ENCODE results near the gene MAD1L1. TPM values are rescaled to one million over a fixed set of nuclear protein-coding genes. Genes with fewer than 3 reads are reported as not detected.

MAD1L1 gene
- total RNA-seq, 2 donors from 2014 or later, result 34.2 to 53.5 TPM

DNA sequence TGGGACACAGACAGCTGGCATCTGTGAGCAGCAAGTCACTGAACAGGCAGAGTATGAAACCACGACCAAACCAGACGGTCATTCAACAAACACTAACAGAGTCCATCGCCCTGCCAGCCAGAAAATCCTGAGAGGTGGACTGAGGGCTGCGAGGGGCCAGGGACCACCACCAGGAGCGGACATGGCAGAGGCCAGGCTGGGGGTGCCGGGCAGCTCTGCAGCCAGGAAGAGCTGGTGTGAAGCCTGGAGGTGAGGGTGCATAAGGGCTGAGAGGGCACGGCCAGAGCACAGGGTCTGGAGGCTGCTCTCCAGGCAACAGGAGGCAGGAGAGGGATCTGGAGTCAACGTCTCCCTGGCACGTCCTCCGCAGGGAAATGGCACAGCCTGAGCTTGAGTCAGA lies 15.5 kb downstream of the MAD1L1 start:
- ATAC-seq, result no peak

DNA sequence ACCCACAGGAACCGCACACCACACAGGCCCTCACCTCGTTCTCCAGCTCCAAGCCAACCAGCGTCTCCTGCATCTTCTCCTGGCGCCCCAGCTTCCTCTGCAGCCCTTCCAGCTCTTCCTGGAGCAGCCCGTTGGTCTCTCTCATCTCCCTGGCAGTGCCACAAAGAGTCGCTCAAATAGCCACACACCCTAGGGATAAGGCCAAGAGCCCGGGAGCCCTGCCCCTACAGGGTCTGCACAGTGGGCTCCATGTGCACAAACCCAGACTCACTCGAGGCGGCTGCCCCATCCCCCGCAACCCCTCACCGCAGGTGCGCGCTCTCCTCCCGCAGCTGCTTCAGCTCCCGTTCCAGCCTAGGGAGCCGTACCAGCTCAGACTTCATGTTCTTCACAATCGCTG lies 16.9 kb downstream of the MAD1L1 start:
- ATAC-seq (no peak), DNase-seq (ENCODE audit: low spot score in 2 of 2) (no peak)
- Mint-ChIP-seq H3K36me3 (peaks cover 21 to 25% of the 10 kb centered on the region in 2 donors), H3K9me3 (no peaks in the 10 kb centered on the region), H3K27ac (peak overlapping the region; percentile 36 to 96)

More for the DNA sequence above, 15.5 kb downstream of the MAD1L1 start:
- DNase-seq (ENCODE audit: low spot score in 2 of 2), result no peak
- Mint-ChIP-seq H3K36me3 (peaks cover 19 to 21% of the 10 kb centered on the region in 2 donors), H3K27ac (no peak overlapping the region), H3K9me3 (no peaks in the 10 kb centered on the region)

- DNase-seq (ENCODE audit: low spot score in 2 of 2) (no peak), ATAC-seq (peak; percentile 41 to 83)
- Mint-ChIP-seq H3K27ac (peak overlapping the region in 1 of 2 donors; percentile 24), H3K36me3 (peaks cover 21 to 27% of the 10 kb centered on the region in 2 donors), H3K9me3 (no peaks in the 10 kb centered on the region)
These were observed 18.1 kb downstream of the MAD1L1 start for GRCh38 chr7:2214636-2215035.

- peaks cover 21 to 27% of the 10 kb centered on the region in 2 donors for H3K36me3 Mint-ChIP-seq
- DNase-seq (ENCODE audit: low spot score in 2 of 2) (no peak), ATAC-seq (no peak)
- H3K9me3 Mint-ChIP-seq, result no peaks in the 10 kb centered on the region
- H3K27ac Mint-ChIP-seq, result peak overlapping the region; percentile 24 to 40
These were observed 19.1 kb downstream of the MAD1L1 start for GRCh38 chr7:2213551-2214215.

DNA sequence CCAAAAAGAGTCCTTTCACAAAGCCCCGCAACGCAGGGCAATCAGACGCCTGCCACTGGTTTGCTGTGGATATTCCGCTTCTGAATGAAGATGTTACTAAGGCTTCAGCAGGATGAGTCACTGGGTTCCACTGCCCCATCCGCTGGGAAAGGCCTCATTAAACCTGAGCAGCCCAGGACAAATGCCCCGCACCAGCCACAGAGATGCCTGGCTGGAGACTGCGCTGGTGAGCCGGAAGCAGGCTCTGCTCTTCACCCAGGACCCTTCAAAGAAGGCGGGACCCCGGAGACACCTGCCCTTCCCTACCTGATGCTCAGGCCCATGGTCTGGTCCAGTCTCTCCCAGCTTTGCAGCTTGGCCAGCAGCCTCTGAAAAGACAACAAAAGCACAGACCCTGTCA lies 19.8 kb downstream of the MAD1L1 start:
- no peak for DNase-seq (ENCODE audit: low spot score in 2 of 2)
- ATAC-seq, result no peak
- Mint-ChIP-seq H3K27ac (no peak overlapping the region), H3K9me3 (no peaks in the 10 kb centered on the region), H3K36me3 (peaks cover 21 to 27% of the 10 kb centered on the region in 2 donors)

- peaks cover 21 to 27% of the 10 kb centered on the region in 2 donors for H3K36me3 Mint-ChIP-seq
- no peak for ATAC-seq
- no peak for DNase-seq (ENCODE audit: low spot score in 2 of 2)
- peak overlapping the region in 1 of 2 donors; percentile 41 for H3K27ac Mint-ChIP-seq
- H3K9me3 Mint-ChIP-seq, result no peaks in the 10 kb centered on the region
These were observed 20.8 kb downstream of the MAD1L1 start for GRCh38 chr7:2211926-2212325.

DNA sequence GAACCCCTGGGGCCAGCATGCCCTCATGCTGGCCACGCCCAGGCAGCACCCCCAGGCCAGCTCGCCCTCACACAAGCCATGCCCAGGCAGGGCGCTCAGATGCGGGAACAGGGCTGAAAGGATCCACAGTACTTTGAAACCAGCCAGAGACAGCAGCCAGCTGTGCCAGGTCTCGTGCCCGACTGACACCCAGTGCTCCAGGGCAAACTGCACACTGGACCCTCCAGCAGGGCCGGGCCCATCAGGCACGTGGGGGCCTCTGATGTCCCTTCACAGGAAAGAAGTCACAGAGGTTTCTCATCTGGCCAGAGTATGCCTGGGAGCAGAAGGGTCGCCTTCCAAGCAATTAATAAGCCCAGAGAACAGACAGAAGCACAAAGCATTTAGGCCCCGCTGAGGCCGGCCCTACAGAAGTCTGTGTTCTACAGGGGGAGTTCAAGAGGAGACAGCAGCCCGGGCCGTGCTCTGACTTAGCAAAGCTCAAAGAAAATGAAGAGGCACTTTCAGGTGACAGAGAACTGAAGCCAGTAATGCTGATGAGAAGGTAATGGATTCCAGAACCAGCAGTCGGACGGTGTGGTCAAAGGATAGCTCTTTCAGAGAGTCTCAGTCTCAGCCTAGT lies 21.4 kb downstream of the MAD1L1 start:
- Mint-ChIP-seq H3K36me3 (peaks cover 21 to 27% of the 10 kb centered on the region in 2 donors), H3K27ac (peak overlapping the region; percentile 41 to 60), H3K9me3 (no peaks in the 10 kb centered on the region)
- no peak for DNase-seq (ENCODE audit: low spot score in 2 of 2)
- no peak for ATAC-seq

- Mint-ChIP-seq H3K36me3 (peaks cover 17 to 21% of the 10 kb centered on the region in 2 donors), H3K9me3 (no peaks in the 10 kb centered on the region), H3K27ac (peak overlapping the region in 1 of 2 donors; percentile 41)
- ATAC-seq (no peak), DNase-seq (ENCODE audit: low spot score in 2 of 2) (no peak)
These were observed 22.0 kb downstream of the MAD1L1 start for GRCh38 chr7:2210551-2211258.

GRCh38 chr7:2209961-2210323 lies 22.8 kb downstream of the MAD1L1 start:
- H3K9me3 Mint-ChIP-seq, result no peaks in the 10 kb centered on the region
- peaks cover 14 to 18% of the 10 kb centered on the region in 2 donors for H3K36me3 Mint-ChIP-seq
- ATAC-seq (no peak), DNase-seq (ENCODE audit: low spot score in 2 of 2) (no peak)
- peak overlapping the region in 1 of 2 donors; percentile 36 for H3K27ac Mint-ChIP-seq

- peak; percentile 31 to 61 for ATAC-seq
- peak in 1 of 2 donors; percentile 37 for DNase-seq (ENCODE audit: low spot score in 2 of 2)
- Mint-ChIP-seq H3K36me3 (peaks cover 14 to 18% of the 10 kb centered on the region in 2 donors), H3K9me3 (no peaks in the 10 kb centered on the region), H3K27ac (peak overlapping the region; percentile 31 to 68)
These were observed 23.4 kb downstream of the MAD1L1 start for GRCh38 chr7:2209146-2209960.

GRCh38 chr7:2208712-2209111 lies 24.0 kb downstream of the MAD1L1 start:
- H3K27ac Mint-ChIP-seq, result peak overlapping the region; percentile 31 to 44
- ATAC-seq, result no peak

GRCh38 chr7:2205036-2205780 lies 27.5 kb downstream of the MAD1L1 start:
- Mint-ChIP-seq H3K27ac (no peak overlapping the region), H3K36me3 (no peaks in the 10 kb centered on the region), H3K9me3 (no peaks in the 10 kb centered on the region)
- peak in 1 of 2 donors; percentile 3 for DNase-seq (ENCODE audit: low spot score in 2 of 2)
- ATAC-seq, result no peak

More at GRCh38 chr7:2208712-2209111, 24.0 kb downstream of the MAD1L1 start:
- Mint-ChIP-seq H3K9me3 (no peaks in the 10 kb centered on the region), H3K36me3 (peaks cover 8 to 14% of the 10 kb centered on the region in 2 donors)
- no peak for DNase-seq (ENCODE audit: low spot score in 2 of 2)

- Mint-ChIP-seq H3K36me3 (no peaks in the 10 kb centered on the region), H3K27ac (no peak overlapping the region), H3K9me3 (no peaks in the 10 kb centered on the region)
- ATAC-seq (no peak), DNase-seq (ENCODE audit: low spot score in 2 of 2) (peak in 1 of 2 donors; percentile 35)
These were observed 28.3 kb downstream of the MAD1L1 start for GRCh38 chr7:2204446-2204845.

DNA sequence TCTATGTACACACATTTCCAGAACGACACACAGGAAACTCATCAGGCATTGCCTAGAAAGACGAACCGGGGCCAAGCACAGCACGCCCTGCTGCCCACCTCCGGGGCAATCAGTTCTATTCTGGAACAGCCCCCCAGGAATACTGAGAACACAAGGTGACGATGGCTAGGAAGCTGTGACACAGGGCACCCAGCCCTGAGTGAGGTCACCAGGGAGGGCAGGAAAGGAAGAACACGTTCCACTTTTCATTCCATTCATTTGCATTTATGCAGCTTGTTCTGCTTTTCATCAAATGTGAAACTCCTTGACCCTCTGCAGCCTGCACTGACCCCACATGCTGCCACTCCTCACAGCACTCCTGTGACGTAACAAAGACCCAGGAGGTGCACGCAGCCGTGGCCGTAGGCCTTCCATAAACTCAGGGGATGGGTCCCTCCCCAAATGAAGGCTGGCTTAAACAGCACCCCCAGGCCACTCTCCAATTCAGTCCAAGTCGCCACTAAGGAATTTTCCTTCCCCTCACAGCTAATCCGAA lies 28.9 kb downstream of the MAD1L1 start:
- ATAC-seq, result no peak
- Mint-ChIP-seq H3K9me3 (no peaks in the 10 kb centered on the region), H3K27ac (no peak overlapping the region), H3K36me3 (no peaks in the 10 kb centered on the region)
- DNase-seq (ENCODE audit: low spot score in 2 of 2), result peak in 1 of 2 donors; percentile 33

- peak in 1 of 2 donors; percentile 37 for DNase-seq (ENCODE audit: low spot score in 2 of 2)
- Mint-ChIP-seq H3K27ac (peak overlapping the region in 1 of 2 donors; percentile 68), H3K9me3 (no peaks in the 10 kb centered on the region)
These were observed 29.6 kb downstream of the MAD1L1 start for GRCh38 chr7:2202901-2203765.

More at GRCh38 chr7:2202901-2203765, 29.6 kb downstream of the MAD1L1 start:
- no peaks in the 10 kb centered on the region for H3K36me3 Mint-ChIP-seq
- ATAC-seq, result no peak

All from activated naive CD4-positive, alpha-beta T cell treated with anti-CD3 and anti-CD28 coated beads, Interleukin-2, amount 50 U/mL, for 72 hours (primary cell).